HG03103 (cell line): ENCODE measurements around the gene NOLC1.
A peak's percentile ranks its signal among the peaks of the same experiment; 100 is the strongest.

Experiments
- ATAC-seq: cut with Tn5 transposase; IDR thresholded peaks from one replicate; pipeline ENCODE4 v1.9.1; 2021; ENCODE audit warnings: low read depth; ENCODE audit not compliant: unreplicated experiment

The NOLC1 gene

DNA sequence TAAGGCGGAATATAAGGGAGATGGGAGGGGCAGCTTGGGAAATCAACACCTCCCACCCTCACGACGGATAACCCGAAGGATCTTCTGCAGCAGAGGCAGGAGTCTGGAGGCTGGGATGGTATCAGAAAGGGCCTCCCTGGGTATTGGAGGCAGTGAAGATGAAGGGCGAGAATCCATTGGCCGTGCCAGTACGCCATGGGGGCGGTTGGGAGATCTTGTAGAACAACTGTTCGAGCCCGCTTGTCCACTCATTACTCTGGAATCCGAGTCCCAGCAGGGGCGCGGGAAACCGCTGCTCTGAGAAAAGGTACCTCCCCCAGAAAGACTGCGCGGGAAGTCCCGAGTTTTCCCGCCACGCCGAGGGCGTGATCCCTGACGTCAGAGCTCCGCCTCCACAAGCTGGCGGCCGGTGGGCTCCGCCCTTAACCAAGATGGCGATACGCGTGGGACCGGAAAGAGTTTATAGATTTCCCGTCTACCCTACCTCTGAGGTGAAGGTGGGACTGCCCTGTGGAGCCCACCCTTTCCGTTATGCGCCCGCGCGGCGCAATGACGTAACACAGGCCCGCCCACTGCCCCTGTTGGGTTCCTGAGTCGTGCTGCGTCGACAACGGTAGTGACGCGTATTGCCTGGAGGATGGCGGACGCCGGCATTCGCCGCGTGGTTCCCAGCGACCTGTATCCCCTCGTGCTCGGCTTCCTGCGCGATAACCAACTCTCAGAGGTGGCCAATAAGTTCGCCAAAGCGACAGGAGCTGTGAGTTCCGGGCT lies at the start of gene NOLC1:
NOLC1 (plus strand) TSS at position 616 of the 771 bp plus-strand sequence; CDS start at position 638, 22 bp downstream.
- ATAC-seq = peak; percentile 91

DNA sequence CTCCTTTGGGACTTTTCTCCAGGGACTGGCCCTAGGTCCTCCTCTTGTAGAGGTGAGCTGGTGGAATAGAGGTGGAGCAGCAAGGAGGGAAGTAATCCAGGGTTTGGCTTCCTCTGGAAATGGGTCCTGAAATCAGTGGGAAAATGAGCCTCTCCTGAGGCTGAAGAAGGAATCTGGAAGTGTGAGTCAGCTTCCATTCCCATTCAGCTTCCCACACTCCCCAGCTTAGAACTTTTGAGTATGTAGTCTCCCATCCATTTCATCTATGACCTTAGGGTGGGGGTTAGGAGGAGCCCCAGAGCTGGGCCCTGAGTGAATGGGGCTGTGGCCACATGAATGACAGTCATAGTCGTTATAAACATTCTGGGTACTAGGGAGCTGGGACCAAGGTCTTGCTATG lies 49.8 kb upstream of the NOLC1 start:
- no peak for ATAC-seq

DNA sequence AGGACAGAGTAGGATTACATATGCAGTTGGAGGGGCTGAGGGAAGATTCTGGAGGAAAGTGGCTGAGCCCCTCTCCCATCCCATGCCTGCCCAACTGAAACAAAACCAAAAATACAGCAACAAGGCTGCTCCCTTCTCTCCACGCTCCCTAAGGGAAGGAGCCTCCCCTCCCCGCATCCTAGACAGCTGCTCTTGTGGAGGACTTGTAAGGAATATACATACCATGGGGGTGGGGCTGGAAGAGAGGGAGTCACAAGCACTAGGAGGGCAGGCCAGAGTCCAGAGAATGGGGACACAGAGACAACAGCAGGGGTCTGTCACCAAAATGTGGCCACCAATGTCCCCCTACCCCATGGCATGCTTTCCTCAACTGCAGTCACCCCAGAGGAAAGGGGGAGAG lies 45.2 kb upstream of the NOLC1 start:
- no peak for ATAC-seq

DNA sequence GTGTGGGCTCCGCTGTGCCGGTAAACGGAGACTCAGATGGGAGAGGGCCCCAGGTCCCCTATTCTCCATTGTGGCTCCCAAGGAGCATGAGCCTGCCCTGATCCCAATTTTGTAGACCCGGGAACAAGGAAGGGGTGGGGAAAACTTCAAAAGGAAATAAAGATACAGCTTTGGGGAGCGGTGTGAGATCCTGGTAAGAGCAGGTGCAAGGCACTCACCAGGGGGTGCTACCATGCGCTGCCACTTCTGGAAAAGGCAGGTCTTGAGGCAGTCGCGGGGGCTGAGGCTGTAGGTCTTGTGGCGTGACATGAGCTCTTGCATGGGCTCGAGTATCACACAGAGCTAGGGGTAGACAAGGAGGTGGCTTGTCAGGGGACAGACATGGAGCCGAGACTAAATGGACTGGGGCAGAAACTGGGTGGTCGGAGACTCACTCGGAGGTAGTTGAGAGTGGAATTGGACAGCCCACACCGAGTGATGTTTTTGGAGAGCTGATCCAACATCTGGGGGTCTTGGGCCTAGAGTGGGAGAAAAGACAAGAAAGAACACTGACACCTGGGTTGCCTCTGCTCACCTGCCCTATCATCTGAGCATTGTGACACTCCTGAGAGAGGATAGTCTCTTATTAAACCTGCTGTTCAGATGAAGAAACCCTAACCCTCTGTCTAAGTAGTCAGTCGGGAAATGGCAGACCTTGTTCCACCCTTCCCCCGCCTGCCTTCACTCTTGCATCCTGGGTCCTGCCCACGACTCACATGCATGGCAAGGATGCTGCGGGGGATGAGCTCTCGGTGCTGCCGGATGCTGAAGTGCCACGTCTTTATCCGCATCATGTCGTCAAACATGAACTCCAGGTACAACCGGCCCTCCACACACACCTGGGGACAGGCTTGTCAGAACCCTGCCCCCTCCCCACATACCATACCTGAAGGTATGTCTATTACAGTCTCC lies 42.7 kb upstream of the NOLC1 start:
- no peak for ATAC-seq

DNA sequence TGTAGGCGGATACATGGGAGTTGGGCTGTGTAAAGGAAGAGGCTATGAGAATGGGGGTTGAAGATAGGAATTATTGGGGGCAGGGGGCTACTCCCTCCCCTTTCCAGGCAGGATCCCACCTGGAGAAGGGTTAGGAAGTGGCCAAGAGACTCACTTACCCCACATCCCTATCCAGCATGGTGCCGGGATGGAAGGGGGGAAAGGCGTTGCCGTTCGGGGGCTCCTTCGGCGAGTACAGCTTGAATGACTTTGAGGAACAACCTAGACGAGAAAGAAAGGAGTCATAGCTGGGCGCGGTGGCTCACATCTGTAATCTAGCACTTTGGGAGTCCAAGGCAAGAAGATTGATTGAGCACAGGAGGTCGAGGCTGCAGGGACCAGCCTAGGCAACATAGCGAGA lies 40.9 kb upstream of the NOLC1 start:
- ATAC-seq = no peak

DNA sequence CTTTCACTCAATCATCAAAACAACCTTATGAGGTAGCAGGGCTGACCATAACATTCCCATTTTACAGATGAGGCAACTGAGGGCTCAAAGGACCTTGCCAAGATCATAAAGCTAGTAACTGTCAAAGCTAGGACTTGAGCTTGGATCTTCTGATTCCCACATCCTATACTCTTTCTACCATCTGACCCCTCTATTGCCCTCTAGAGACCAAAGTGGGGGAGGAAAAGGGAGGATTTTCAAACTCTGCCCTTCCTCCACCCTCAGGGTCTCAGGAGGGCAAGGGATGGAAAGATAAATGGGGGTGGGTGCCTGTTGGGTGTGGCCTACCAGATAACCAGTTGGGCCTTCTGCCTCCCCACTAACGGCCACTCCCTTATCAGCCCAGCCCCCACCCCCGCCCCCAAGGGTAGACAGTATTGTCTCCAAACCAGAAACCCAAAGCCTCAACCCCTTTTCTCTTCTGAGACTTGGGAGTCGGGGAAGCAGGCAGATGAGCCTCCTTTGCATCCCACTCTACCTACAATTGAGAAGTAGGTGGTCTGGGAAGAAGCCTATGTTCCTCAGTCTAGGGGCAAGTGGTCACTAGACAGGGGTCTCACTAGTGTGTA lies 39.9 kb upstream of the NOLC1 start:
- ATAC-seq = no peak

DNA sequence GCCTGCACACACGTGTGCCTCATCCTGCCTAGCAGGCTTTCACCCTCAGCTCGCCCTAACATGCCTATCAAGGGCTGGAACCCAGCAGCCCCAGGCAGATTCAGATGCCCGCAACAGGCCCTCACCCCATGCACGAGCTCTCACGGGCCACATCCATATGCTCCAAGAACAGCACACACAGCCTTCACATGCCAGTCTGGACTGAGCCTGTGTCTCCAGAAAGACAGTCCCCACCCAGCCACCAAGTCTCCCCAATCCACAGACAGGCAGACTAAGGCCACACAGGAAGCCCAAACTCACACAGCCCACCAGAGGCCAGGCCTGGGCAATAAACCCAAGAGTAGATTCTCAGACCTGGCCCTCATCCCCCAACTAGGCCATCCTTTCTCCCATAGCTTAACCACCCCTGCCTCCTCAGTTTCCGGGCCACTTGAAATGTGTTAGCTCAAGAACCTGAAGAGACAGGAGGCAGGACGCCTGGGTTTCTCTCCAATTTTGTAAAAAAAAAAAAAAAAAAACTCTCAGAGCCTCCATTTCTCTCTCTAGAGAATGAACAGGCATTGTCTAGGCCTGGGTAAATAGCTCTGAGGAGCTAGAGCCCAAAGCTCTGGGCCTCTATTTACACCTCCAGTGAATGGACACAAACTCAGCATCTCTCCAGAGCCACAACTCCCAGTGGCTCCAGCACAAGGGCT lies 38.8 kb upstream of the NOLC1 start:
- no peak for ATAC-seq

DNA sequence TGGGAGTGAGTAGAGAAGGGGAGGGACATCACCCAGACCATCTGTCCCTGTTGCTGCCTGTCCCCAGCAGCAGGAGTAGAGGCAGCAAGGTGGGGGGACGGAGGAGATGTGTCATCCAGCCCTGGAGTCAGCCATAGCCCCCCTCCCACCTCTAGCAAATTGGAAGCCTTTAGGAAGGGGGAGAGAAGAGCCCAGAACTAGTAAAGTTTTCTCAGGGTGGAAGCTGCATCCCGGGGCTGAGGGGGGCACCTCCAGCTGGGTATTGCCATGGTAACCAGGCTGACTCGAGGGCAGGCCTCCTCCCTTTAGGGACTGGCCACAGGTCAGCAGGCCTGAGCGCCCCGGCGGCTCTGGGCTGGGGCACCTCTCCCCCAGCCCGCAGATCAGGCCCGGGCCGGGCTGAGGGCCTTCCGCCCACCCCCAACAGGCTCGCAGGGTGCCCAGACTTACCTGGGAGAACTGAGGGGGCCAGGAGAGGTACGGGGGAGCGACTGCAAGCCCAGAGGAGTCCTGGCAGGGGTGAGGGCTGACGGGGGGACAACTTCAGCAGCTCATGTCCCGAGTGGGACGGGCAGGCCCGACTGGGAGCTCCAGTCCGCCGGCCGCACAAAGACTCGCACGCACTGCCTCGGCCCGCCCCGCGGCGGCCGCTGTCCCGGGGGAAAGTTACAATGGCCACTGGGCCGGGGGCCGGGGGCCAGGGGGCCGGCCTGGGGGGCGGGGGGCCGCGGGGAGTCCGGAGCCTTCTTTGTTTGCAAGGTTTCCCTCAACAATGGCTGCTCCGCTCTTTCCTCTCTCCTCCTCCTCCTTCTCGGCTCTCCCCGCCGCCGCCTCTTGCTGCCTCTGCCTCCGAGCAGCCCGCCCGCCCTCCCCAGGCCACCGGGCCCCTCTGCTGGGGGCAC lies 38.0 kb upstream of the NOLC1 start:
- ATAC-seq = no peak

DNA sequence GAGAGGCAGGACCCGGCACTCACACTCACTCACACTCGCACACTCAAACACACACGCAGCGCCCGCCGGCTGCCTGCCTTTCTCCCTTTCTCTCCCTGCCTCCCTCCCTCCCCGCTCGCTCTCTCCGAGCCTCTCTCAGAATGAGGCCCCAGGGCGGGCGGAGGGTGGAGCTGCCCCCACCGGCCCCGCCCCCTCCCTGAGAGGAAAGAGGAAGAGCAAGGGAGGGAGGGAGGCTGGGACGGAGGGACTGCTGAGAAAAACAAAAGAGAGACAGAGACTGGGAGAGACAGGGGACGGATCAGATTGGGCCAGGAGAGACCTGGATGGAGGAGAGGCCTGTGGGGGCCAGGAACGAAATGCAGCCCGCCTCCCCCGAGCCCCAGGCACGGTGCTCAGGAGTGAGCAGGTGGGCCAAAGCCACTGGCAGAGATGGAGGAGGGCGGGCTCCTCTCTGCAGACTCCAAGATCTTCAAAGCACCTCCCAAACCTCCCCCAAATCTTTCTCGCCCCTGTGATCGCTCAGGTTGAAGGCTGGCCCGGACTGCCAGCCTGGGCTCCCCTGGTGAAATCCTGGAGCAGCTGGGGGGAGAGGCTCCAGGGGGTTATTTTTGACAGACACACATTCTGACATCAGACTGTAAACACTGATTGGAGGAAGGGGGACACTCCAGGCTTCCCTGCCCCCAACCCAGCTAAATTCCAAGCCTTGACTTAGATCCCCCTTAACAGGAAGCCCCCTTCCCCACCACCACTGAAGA lies 37.1 kb upstream of the NOLC1 start:
- peak; percentile 61 for ATAC-seq

DNA sequence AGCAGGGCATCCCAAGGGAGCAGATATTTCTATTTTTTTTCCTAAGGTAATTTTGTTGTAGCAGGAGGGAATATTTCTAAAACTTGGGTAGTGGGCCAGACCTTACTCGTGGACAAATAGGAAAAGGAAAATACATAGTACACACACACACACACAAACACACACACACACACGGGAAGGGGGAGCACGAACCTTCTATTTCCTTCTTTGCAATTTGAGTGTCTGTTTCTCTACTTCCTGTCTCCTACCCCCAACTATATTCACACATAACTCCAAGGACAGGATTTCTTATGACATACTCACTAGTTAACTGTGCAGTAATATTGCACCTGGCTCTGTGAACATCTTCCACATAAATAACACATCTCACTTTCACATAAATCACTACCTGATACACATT lies 36.4 kb upstream of the NOLC1 start:
- no peak for ATAC-seq

DNA sequence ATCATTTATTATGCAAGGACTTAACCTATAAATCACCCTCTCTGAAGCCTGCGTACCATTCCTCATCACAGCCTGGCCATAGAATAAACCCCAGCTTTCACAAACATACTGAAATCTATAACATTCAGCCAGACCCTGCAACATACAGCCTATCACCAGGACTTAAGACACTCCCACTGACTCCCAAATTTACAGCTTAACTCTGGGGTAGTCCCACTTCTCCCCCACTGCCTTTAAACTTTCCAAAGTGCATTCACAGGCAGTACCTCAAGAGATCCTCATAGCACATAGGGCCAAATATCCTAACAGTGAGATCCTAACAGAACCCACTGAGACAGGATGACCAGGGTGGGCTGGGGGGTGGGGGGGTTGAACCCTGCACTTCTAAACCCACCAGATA lies 35.5 kb upstream of the NOLC1 start:
- ATAC-seq = no peak

DNA sequence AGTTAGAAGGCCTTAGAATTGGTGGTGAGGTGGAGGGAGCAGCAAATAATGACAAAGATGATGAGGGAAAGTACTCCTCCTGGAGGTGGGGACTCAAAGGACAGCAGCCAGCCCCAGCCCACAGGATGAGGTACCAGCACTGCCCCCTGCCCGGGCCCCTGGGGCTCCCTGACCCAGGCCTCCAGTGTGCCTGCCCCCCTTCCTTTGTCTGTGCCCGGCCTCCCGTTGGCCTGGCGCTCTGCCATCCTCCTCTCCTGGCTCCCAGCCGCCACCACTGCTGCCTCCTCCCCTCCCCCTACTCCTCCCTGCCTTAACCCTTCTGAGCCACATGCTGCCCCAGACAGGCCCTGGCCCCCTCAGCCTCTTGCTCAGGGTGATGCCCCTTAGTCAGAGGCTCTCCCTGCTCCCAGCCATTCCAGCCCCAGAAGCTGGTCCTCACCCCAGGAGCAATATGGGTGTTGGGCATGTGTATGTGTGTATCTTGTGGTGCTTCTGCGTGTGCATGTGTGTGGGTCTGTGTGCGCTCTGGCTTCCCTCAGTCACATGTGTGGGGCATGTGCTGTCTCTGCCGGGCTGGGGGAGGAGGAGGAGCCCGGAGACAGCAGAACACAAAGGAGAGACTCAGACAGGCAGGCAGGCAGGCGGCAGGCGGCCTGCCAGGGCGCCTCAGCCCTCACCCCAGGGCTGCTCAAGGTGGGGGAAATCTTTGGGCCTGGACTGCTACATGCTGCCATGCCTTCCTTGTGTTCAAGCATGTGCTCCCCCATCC lies 34.6 kb upstream of the NOLC1 start:
- ATAC-seq = no peak

DNA sequence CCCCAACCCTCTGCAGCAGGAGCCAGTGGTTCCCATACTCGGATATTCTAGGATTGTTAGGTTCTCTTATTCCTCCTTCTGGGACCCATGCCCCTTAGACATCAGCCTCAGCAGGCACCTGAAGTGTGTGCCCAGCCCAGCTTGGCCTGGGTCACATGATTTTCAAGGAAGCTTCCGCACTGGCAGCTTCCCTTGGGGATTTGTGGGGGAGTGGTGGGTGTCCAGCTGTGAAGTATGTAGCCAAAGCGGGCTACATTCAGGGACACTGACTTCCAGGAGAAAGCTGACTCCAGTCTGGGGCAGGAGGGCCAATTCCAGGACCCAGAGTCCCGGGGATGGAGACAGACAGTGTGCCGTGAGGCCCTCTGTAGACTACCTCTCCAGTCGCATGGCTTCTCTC lies 33.3 kb upstream of the NOLC1 start:
- ATAC-seq = no peak

DNA sequence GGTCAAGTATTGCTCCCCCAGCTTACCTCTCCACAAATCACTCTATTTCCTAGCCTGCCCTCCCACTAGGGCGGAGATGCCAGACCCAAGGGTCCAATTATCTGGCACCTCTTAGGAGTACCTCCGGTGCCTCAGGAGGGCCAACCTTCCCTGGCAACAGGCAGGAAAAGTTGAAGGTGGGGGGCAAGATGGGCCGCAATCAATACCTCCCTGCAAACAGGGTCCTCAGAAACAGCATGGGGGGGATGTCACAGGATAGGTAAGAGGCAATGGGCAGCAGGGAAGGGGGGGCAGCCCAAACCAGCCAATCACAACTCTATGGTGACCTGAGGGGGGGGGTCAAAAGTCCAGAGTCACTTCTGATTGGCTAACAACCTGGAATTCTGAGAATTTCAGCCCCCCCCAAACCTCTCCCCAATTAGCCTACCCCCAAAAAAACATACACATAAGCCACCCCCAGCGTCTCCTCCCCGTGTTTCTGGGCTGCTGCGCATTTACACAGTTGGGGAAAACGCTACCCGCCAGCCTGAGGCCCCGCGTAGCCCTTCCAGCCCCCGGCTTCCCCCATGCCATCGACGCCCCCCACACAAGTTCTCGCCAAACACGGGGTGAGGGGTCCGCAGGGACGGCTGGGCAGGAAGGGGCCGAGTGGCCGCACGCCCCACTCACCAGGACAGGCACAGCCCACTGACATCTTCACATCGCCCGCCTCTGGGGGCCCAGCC lies 32.6 kb upstream of the NOLC1 start:
- no peak for ATAC-seq

DNA sequence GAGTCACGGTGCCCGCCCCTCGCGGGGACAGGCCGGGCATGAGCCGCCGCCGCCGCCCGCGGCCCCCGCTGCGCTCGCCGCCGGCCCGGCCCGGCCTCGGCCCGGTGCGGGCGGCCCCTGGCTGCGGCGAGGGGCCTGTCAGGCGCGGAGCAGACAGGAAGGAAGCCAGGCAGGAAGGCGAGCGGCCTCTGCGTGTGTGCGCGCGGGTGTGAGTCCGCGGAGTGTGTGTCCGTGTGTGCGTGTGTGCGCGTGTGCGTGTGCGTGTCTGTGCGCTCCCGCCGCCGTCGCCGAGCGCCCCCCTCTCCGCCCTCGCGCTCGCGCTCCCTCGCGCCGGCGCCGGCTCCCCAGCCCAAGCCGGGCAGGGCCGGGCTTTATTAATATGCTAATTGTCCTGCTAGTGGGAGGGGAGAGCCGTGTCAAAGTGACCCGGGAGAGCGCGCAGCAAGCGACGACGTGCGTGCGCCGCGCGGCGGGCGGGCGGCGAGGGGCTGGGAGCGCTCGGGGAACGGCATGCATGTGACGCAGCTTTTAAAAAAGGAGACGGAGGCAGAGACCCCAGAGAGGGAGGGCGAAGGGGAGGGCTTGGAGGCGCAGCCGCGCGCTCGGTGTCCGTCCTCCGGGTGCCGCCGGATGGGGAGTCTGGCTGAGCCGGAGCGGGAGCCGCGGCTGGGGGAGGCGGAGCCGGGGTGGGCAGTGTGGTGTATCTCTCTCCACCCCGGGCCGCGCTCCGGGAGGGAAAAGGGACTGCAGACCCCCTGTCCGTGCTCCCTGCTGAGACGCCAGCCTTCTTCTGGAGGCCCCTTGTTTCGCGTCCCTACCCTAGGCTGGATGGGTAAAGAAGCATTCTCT lies 31.8 kb upstream of the NOLC1 start, which contains the start of gene LDB1:
LDB1 (minus strand) TSS at position 227 of the 849 bp plus-strand sequence. CDS start 258 bp downstream, outside the sequence.
- ATAC-seq = peak; percentile 40

DNA sequence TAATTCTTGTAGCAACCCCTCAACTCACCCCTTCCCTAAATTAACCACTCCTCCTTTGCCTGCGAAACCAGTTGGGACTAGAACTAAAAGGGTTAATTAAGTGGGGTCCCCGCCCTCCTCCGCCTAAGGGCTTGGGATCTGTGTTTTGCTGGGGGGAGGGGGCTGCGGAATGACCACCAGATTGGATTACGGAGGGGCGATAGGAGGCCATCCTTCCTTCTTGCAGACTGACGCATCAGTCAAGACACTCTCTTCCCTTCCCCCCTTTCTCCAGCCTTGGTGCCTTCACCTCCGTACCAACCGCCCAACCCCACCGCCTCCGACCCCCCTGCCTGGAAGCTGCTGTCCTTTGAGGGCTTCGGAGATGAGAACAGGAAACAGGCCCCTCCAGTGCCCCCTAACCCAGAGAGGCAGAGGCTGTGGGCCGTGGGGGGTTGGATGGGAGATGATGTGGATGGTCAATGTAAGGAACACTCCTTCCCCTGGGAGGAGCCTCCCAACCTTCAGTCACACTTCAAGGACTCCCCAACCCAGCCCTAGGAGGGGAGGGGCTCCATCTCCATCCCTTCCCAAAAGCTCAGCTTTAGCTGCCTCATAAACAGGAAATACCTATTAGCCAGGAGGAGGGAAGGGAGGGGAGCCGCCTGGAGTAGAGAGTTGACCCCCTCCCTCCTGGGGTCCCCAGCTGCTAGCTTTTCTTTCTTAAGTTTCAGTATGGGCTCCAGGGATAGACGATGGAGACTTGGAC lies 31.0 kb upstream of the NOLC1 start:
- ATAC-seq = no peak
